GM19193 (cell line): ENCODE measurements around the gene OLFM2.

Experiments used
- POLR2A ChIP-seq: IDR thresholded peaks from 4 replicates; pipeline ENCODE4 v1.6.1; 2011; ENCODE audit not compliant: insufficient read depth, insufficient read length; ENCODE audit errors: extremely low read depth

OLFM2 gene

GRCh38 chr19:9891609-9892373 is 44.5 kb downstream of the OLFM2 start:
- TF ChIP-seq POLR2A = no peak

GRCh38 chr19:9885077-9885552 is 51.2 kb downstream of the OLFM2 start:
- TF ChIP-seq POLR2A = no peak

GRCh38 chr19:9883764-9884163 is 52.6 kb downstream of the OLFM2 start:
- no peak for TF ChIP-seq POLR2A

- no peak for TF ChIP-seq POLR2A
Measured at GRCh38 chr19:9883231-9883758, 53.0 kb downstream of the OLFM2 start.

- no peak for TF ChIP-seq POLR2A
Measured at GRCh38 chr19:9881720-9882119, 54.6 kb downstream of the OLFM2 start.

GRCh38 chr19:9878511-9879196 is 57.7 kb downstream of the OLFM2 start:
- no peak for TF ChIP-seq POLR2A

GRCh38 chr19:9877780-9878510 is 58.4 kb downstream of the OLFM2 start:
- no peak for TF ChIP-seq POLR2A

- TF ChIP-seq POLR2A = no peak
Measured at GRCh38 chr19:9875796-9876195, 60.5 kb downstream of the OLFM2 start.

- no peak for TF ChIP-seq POLR2A
Measured at GRCh38 chr19:9875031-9875627, 61.2 kb downstream of the OLFM2 start.

GRCh38 chr19:9872618-9873242 is 63.6 kb downstream of the OLFM2 start:
- no peak for TF ChIP-seq POLR2A

- no peak for TF ChIP-seq POLR2A
Measured at GRCh38 chr19:9871626-9872338, 64.5 kb downstream of the OLFM2 start.

GRCh38 chr19:9868983-9869617 is 67.2 kb downstream of the OLFM2 start:
- TF ChIP-seq POLR2A = no peak
